H1 (cell line): ENCODE measurements around the gene PLA2G1B.

Source experiments
- BRCA1 ChIP-seq: IDR thresholded peaks from 2 replicates; pipeline ENCODE4 v1.6.1; 2012; ENCODE audit warnings: low read depth, low read length, improper control_type of control experiment
- JUN ChIP-seq: IDR thresholded peaks from 2 replicates; pipeline ENCODE4 v1.6.1; 2011; ENCODE audit warnings: low read depth, mild to moderate bottlenecking, improper control_type of control experiment, low read length
- KDM1A ChIP-seq: fragments of 200-600, 300-600 bp; sonication (generic); IDR thresholded peaks from 2 replicates; pipeline ENCODE4 v1.7.1; 2016; ENCODE audit warnings: mild to moderate bottlenecking, low read length, borderline replicate concordance
- TF ChIP-seq, protein P1 (sequence below), 3 experiments: IDR thresholded peaks; 1 replicate in 2 of 3; 2 replicates in 1 of 3; pipeline versions ENCODE4 v1.5.1 to v1.6.1; 2011; ENCODE audit warnings: low read length in 3 of 3, mild to moderate bottlenecking in 3 of 3, inconsistent platforms in 2 of 3, low read depth in 1 of 3, moderate library complexity in 1 of 3; ENCODE audit not compliant: insufficient read depth in 1 of 3; ENCODE audit errors: control extremely low read depth in 1 of 3

DNA sequence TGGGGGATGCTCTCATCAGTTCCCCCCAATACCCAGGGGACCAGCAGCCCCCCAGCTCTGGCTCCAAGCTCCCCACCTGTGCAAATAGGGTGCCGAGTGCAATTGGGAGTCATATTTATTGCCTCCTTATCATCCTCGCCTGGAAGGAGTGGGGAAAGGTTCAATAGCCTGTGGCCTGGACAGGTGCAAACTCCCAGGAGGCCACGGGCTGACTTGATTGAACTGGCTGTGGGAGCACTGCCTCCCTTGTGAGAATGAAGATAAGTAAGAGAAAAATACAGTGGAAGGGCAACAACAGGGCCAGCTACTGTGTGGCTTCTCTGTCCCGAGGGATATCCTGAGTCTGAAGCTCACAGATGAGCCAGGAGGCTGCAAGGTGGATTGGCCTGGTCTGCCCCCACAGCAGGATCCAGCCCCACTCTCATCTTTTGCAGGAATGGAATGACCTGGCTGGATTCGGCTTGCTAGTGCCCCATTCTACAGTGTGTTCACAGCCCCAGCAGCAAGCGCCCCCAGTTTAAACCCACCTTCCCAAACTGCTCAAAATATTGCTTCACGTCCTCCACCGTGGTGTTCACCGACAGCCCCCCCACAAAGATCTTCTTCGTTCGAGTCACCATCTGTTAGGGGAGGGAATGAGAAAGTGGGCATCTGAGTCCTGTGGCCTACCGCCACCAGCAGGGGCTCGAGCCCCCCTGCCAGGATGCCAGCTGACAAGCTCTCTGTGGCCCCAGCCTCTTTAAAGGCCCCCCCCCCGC, 35.1 kb upstream of the PLA2G1B start:
- TF ChIP-seq BRCA1 (no peak), KDM1A (no peak), JUN (no peak)
- TF ChIP-seq, protein P1, sequence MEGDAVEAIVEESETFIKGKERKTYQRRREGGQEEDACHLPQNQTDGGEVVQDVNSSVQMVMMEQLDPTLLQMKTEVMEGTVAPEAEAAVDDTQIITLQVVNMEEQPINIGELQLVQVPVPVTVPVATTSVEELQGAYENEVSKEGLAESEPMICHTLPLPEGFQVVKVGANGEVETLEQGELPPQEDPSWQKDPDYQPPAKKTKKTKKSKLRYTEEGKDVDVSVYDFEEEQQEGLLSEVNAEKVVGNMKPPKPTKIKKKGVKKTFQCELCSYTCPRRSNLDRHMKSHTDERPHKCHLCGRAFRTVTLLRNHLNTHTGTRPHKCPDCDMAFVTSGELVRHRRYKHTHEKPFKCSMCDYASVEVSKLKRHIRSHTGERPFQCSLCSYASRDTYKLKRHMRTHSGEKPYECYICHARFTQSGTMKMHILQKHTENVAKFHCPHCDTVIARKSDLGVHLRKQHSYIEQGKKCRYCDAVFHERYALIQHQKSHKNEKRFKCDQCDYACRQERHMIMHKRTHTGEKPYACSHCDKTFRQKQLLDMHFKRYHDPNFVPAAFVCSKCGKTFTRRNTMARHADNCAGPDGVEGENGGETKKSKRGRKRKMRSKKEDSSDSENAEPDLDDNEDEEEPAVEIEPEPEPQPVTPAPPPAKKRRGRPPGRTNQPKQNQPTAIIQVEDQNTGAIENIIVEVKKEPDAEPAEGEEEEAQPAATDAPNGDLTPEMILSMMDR (IDR thresholded peaks at IDR 0.05; ENCODE audit: control extremely low read depth in 1 of 3, insufficient read depth in 1 of 3, low read depth in 1 of 3, low read length in 3 of 3) = no peak
